ENCODE measurements around the gene UFD1.
"Not testable (repeated sequence)": the region's sequence is repeated elsewhere in the genome, so short reads cannot be mapped to it uniquely, and the experiment has no call there.

The UFD1 gene

GRCh38 chr22:19446603-19447329 is 32.2 kb downstream of the UFD1 start:
- no peak for DNase-seq

- DNase-seq = not testable (repeated sequence)
Measured at GRCh38 chr22:19445279-19445982, 33.6 kb downstream of the UFD1 start.

GRCh38 chr22:19443544-19444211 is 35.3 kb downstream of the UFD1 start:
- DNase-seq = no peak

GRCh38 chr22:19442166-19442565 is 36.8 kb downstream of the UFD1 start:
- no peak for DNase-seq

GRCh38 chr22:19440411-19441195 is 38.4 kb downstream of the UFD1 start:
- DNase-seq = no peak

- no peak for DNase-seq
Measured at GRCh38 chr22:19438298-19438697, 40.7 kb downstream of the UFD1 start.

- not testable (repeated sequence) for DNase-seq
Measured at GRCh38 chr22:19436444-19437161, 42.4 kb downstream of the UFD1 start.

- DNase-seq = no peak
Measured at GRCh38 chr22:19434829-19435580, 44.0 kb downstream of the UFD1 start.

GRCh38 chr22:19434401-19434800 is 44.6 kb downstream of the UFD1 start:
- no peak for DNase-seq

- DNase-seq = peak; percentile 96
Measured at GRCh38 chr22:19432133-19432851, 46.7 kb downstream of the UFD1 start, which contains the start of gene MRPL40. MRPL40 (plus strand) TSS chr22:19432545; CDS start chr22:19432555, 10 bp downstream.

GRCh38 chr22:19431649-19432132 is 47.3 kb downstream of the UFD1 start, which contains the start of gene HIRA:
HIRA (minus strand) TSS chr22:19431733; CDS start chr22:19431476, 257 bp downstream.
- peak; percentile 88 for DNase-seq

- DNase-seq = peak; percentile 47
Measured at GRCh38 chr22:19430890-19431541, 48.0 kb downstream of the UFD1 start.

- DNase-seq = no peak
Measured at GRCh38 chr22:19429950-19430889, 48.8 kb downstream of the UFD1 start.

- DNase-seq = no peak
Measured at GRCh38 chr22:19424186-19424500, 54.9 kb downstream of the UFD1 start.

- DNase-seq = no peak
Measured at GRCh38 chr22:19422440-19423301, 56.3 kb downstream of the UFD1 start.

GRCh38 chr22:19420321-19420720 is 58.7 kb downstream of the UFD1 start:
- no peak for DNase-seq

- no peak for DNase-seq
Measured at GRCh38 chr22:19419464-19420178, 59.4 kb downstream of the UFD1 start.

Measured in left hindlimb (tissue), 1 donor.